SK-N-SH (cell line): ENCODE measurements around the gene MED15. TPM values are rescaled to one million over a fixed set of nuclear protein-coding genes. Genes with fewer than 3 reads are reported as not detected.

Experiments
- CTCF ChIA-PET: fragments of 300-600, 350-600 bp; formaldehyde crosslinking; extraction: SDS; loops from one replicate; lab custom pipeline; 2021; lab: Yijun Ruan, JAX
- POLR2A ChIA-PET: fragments of 350-600 bp; sonication (Branson Sonifier 250); formaldehyde crosslinking; extraction: SDS; loops from one replicate; lab custom pipeline; 2020; ENCODE audit warnings: antibody characterized with exemption, inconsistent platforms; lab: Yijun Ruan, JAX
- DNase-seq: peaks from one replicate; pipeline ENCODE4 v3.0.0; 2012
- H2AFZ ChIP-seq: fragments of 200-600 bp; sonication (generic); 2 replicates; pipeline ENCODE4 v1.8.1; 2016; ENCODE audit warnings: antibody characterized with exemption, mild to moderate bottlenecking, low read depth
- H3F3A ChIP-seq: fragments of 200-600 bp; sonication (generic); replicated peaks from 2 replicates; pipeline ENCODE3; 2016; ENCODE audit warnings: antibody characterized with exemption, mild to moderate bottlenecking; ENCODE audit not compliant: insufficient read depth
- H3K27ac ChIP-seq, 2 experiments: fragments of 200-500 bp in 1 of 2; fragments of 200-600 bp in 1 of 2; sonication (Bioruptor generic) in 1 of 2; sonication (generic), shearing (Covaris generic) in 1 of 2; 2 replicates each; pipeline versions ENCODE4 v1.5.1 to v1.6.1; 2014 to 2016; ENCODE audit warnings: low read depth in 2 of 2, inconsistent platforms in 1 of 2, low read length in 1 of 2, mild to moderate bottlenecking in 1 of 2, mixed read lengths in 1 of 2
- H3K27me3 ChIP-seq: fragments of 200-600 bp; sonication (generic), shearing (Covaris generic); 2 replicates; pipeline ENCODE4 v1.6.1; 2016; ENCODE audit warnings: mixed run types; ENCODE audit not compliant: insufficient read depth
- H3K36me3 ChIP-seq, 2 experiments: fragments of 200-500 bp in 1 of 2; fragments of 200-600 bp in 1 of 2; sonication (Bioruptor generic) in 1 of 2; sonication (generic) in 1 of 2; replicated peaks in 1 of 2; 2 replicates each; pipeline versions ENCODE3 to v1.5.1; 2014 to 2016; ENCODE audit warnings: low read length in 1 of 2, mild to moderate bottlenecking in 1 of 2; ENCODE audit not compliant: insufficient read depth in 2 of 2, control insufficient read depth in 1 of 2
- H3K4me1 ChIP-seq, 2 experiments: fragments of 200-500 bp in 1 of 2; fragments of 200-600 bp in 1 of 2; sonication (Bioruptor generic) in 1 of 2; sonication (generic), shearing (Covaris generic) in 1 of 2; 2 replicates each; pipeline versions ENCODE4 v1.5.1 to v1.6.1; 2014 to 2016; ENCODE audit warnings: low read depth in 1 of 2, low read length in 1 of 2, mixed run types in 1 of 2; ENCODE audit not compliant: insufficient read depth in 2 of 2, control insufficient read depth in 1 of 2
- H3K4me2 ChIP-seq: fragments of 200-600 bp; sonication (generic), shearing (Covaris generic); 2 replicates; pipeline ENCODE4 v1.6.1; 2017; ENCODE audit warnings: mixed run types
- H3K4me3 ChIP-seq, 2 experiments: fragments of 200-500 bp in 1 of 2; fragments of 200-600 bp in 1 of 2; sonication (Bioruptor generic) in 1 of 2; sonication (generic), shearing (Covaris generic) in 1 of 2; 2 replicates each; pipeline versions ENCODE4 v1.5.1 to v1.8.1; 2014 to 2016; ENCODE audit warnings: low read depth in 2 of 2, inconsistent platforms in 1 of 2, low read length in 1 of 2, mild to moderate bottlenecking in 1 of 2, mixed read lengths in 1 of 2, moderate library complexity in 1 of 2
- H3K79me2 ChIP-seq: fragments of 200-600 bp; sonication (generic); 2 replicates; pipeline ENCODE4 v1.8.1; 2017; ENCODE audit warnings: mild to moderate bottlenecking; ENCODE audit not compliant: insufficient read depth
- H3K9ac ChIP-seq: fragments of 200-600 bp; sonication (generic); 2 replicates; pipeline ENCODE4 v1.6.1; 2017; ENCODE audit warnings: mixed run types
- H3K9me2 ChIP-seq: fragments of 200-600 bp; sonication (generic); 2 replicates; pipeline ENCODE4 v1.6.1; 2017; ENCODE audit warnings: mixed run types
- H3K9me3 ChIP-seq: fragments of 200-600 bp; sonication (generic); 2 replicates; pipeline ENCODE4 v1.6.1; 2017; ENCODE audit warnings: mixed run types, mild to moderate bottlenecking, moderate library complexity
- H4K20me1 ChIP-seq: fragments of 200-600 bp; sonication (generic); 2 replicates; pipeline ENCODE4 v1.6.1; 2017; ENCODE audit warnings: mild to moderate bottlenecking, mixed run types; ENCODE audit not compliant: insufficient read depth
- CHD2 ChIP-seq: fragments of 150-350 bp; IDR thresholded peaks from 2 replicates; pipeline ENCODE4 v1.6.1; 2018; ENCODE audit warnings: low read length; ENCODE audit not compliant: partially characterized antibody
- CTCF ChIP-seq: fragments of 200-600 bp; sonication (generic); IDR thresholded peaks from 2 replicates; pipeline ENCODE4 v1.6.1; 2017; ENCODE audit warnings: antibody characterized with exemption, mild to moderate bottlenecking, moderate library complexity
- EP300 ChIP-seq, 2 experiments: IDR thresholded peaks; 2 replicates each; pipeline versions ENCODE4 v1.4.0 to v1.6.1; 2012; ENCODE audit warnings: borderline replicate concordance in 1 of 2, low read depth in 1 of 2, low read length in 1 of 2
- FOSL2 ChIP-seq: IDR thresholded peaks from 2 replicates; pipeline ENCODE4 v1.4.0; 2012; ENCODE audit warnings: low read depth, mild to moderate bottlenecking, moderate library complexity, borderline replicate concordance
- GABPA ChIP-seq: IDR thresholded peaks from 2 replicates; pipeline ENCODE4 v1.4.0; 2012; ENCODE audit warnings: low read depth, mild to moderate bottlenecking
- GATA2 ChIP-seq: sonication (generic); formaldehyde crosslinking; IDR thresholded peaks from 2 replicates; pipeline ENCODE4 v1.5.0; 2020; ENCODE audit warnings: mild to moderate bottlenecking, missing genetic modification reagents
- JUND ChIP-seq: IDR thresholded peaks from 2 replicates; pipeline ENCODE4 v1.4.0; 2012
- MAX ChIP-seq: IDR thresholded peaks from 2 replicates; pipeline ENCODE4 v1.4.0; 2012; ENCODE audit warnings: low read depth
- MEF2A ChIP-seq: IDR thresholded peaks from 2 replicates; pipeline ENCODE4 v1.4.0; 2012; ENCODE audit warnings: low read depth, borderline replicate concordance
- MXI1 ChIP-seq: IDR thresholded peaks from 2 replicates; pipeline ENCODE4 v1.6.1; 2012; ENCODE audit warnings: mild to moderate bottlenecking, low read depth, low read length, improper control_type of control experiment
- NRF1 ChIP-seq: IDR thresholded peaks from 2 replicates; pipeline ENCODE4 v1.6.1; 2012; ENCODE audit warnings: low read depth, mild to moderate bottlenecking, low read length
- PBX3 ChIP-seq: IDR thresholded peaks from 2 replicates; pipeline ENCODE4; 2012
- RCOR1 ChIP-seq: fragments of 150-350 bp; IDR thresholded peaks from 2 replicates; pipeline ENCODE4 v1.6.1; 2017; ENCODE audit warnings: antibody characterized with exemption, low read length
- RFX5 ChIP-seq: IDR thresholded peaks from 2 replicates; pipeline ENCODE4 v1.6.1; 2012; ENCODE audit warnings: mild to moderate bottlenecking, improper control_type of control experiment, low read length
- SIN3A ChIP-seq: IDR thresholded peaks from 2 replicates; pipeline ENCODE4 v1.6.1; 2012; ENCODE audit warnings: low read depth, mild to moderate bottlenecking, low read length, moderate library complexity, borderline replicate concordance
- TCF12 ChIP-seq: IDR thresholded peaks from 2 replicates; pipeline ENCODE4 v1.4.0; 2012
- USF2 ChIP-seq: fragments of 150-350 bp; IDR thresholded peaks from 2 replicates; pipeline ENCODE4 v1.6.1; 2017; ENCODE audit warnings: antibody characterized with exemption, low read length, low read depth, borderline replicate concordance
- ZBTB33 ChIP-seq: IDR thresholded peaks from 2 replicates; pipeline ENCODE4 v1.4.0; 2012; ENCODE audit warnings: low read depth, borderline replicate concordance
- WGBS: methylation state at CpG from one replicate; pipeline ENCODE4 v1.1.6; 2017; ENCODE audit warnings: low lambda C conversion rate; 5-methylcytosine and 5-hydroxymethylcytosine counted together
- polyA plus RNA-seq, 3 experiments: library from polyadenylated mRNA; depleted of rRNA; stranded (reverse); fragments of >200 nt; gene quantifications; 2 replicates each; pipeline ENCODE4 v1.2.3, GENCODE V29; 2012

The MED15 gene
- polyA plus RNA-seq, 1 of the 3 experiments (the other 2 are of a cell fraction): 45.1 TPM

GRCh38 chr22:20483771-20484170 is 23.6 kb upstream of the MED15 start:
- Histone ChIP-seq H3K27me3 (no peaks in the 10 kb centered on the region), H3K4me1 (no peaks in the 10 kb centered on the region), H3K36me3 (peaks cover 0 to 7% of the 10 kb centered on the region in 2 experiments), H3K9me2 (no peaks in the 10 kb centered on the region), H3F3A (no peaks in the 10 kb centered on the region), H3K27ac (no peak overlapping the region), H3K4me2 (no peak overlapping the region), H3K9ac (no peak overlapping the region), H3K9me3 (no peaks in the 10 kb centered on the region), H3K4me3 (no peak overlapping the region), H4K20me1 (no peaks in the 10 kb centered on the region; the same call in 1 of the 2 replicates), H3K79me2 (peaks cover 30% of the 10 kb centered on the region), H2AFZ (no peak overlapping the region)
- TF ChIP-seq RCOR1 (no peak), EP300 (IDR thresholded peaks at IDR 0.05; ENCODE audit: borderline replicate concordance in 1 of 2, low read depth in 1 of 2, low read length in 1 of 2) (no peak), USF2 (no peak), JUND (no peak)
- no peak for DNase-seq
- WGBS: 98% methylated on average over 13 of the region's 14 CpGs
- CTCF ChIA-PET: interaction anchor here (1.2 to 1.7 kb wide), 2 partner anchors 10 to 66 kb away, joined by 5 to 8 read pairs; no protein-coding TSS in a partner anchor
- POLR2A ChIA-PET: no interaction called here

GRCh38 chr22:20484948-20485683 is 22.3 kb upstream of the MED15 start:
- H2AFZ ChIP-seq: no peak overlapping the region
- ChIA-PET CTCF (interaction anchor here (1.1 to 1.7 kb wide), 4 partner anchors 9 to 67 kb away, joined by 3 to 8 read pairs (median 4); no protein-coding TSS in a partner anchor), POLR2A (no interaction called here)
- H3K27me3 ChIP-seq: no peaks in the 10 kb centered on the region
- no peaks in the 10 kb centered on the region for H3K9me3 ChIP-seq
- peaks cover 0 to 8% of the 10 kb centered on the region in 2 experiments for H3K36me3 ChIP-seq
- no peak overlapping the region for H3K4me3 ChIP-seq
- no peak for TF ChIP-seq RCOR1
- TF ChIP-seq SIN3A: no peak
- TF ChIP-seq MEF2A: no peak
- no peak for TF ChIP-seq TCF12
- no peak for TF ChIP-seq GABPA
- no peak for TF ChIP-seq NRF1
- TF ChIP-seq MXI1: no peak
- no peak for TF ChIP-seq PBX3
- TF ChIP-seq ZBTB33: no peak
- TF ChIP-seq JUND: no peak
- no peak for TF ChIP-seq CHD2
- TF ChIP-seq CTCF: no peak
- TF ChIP-seq GATA2 (CRISPR knock-in tag): no peak
- no peak for TF ChIP-seq FOSL2
- TF ChIP-seq MAX: no peak
- no peak for TF ChIP-seq USF2
- no peak for TF ChIP-seq RFX5
- H3K9ac ChIP-seq: no peak overlapping the region
- H3K4me2 ChIP-seq: no peak overlapping the region
- no peaks in the 10 kb centered on the region for H3K9me2 ChIP-seq
- no peaks in the 10 kb centered on the region; a peak in 1 of 4 replicates for H3K4me1 ChIP-seq
- WGBS: 95% methylated on average over 4 of the region's 4 CpGs
- H3F3A ChIP-seq: no peaks in the 10 kb centered on the region
- H3K79me2 ChIP-seq: peaks cover 29% of the 10 kb centered on the region
- DNase-seq: no peak
- H4K20me1 ChIP-seq: peaks cover 3% of the 10 kb centered on the region; the same call in 1 of the 2 replicates
- no peak overlapping the region for H3K27ac ChIP-seq
